HG03196 (cell line): ENCODE measurements around the gene TPSB2.

Source experiments
- ATAC-seq: cut with Tn5 transposase; IDR thresholded peaks from one replicate; pipeline ENCODE4 v1.9.1; 2021; ENCODE audit not compliant: unreplicated experiment

The TPSB2 gene

DNA sequence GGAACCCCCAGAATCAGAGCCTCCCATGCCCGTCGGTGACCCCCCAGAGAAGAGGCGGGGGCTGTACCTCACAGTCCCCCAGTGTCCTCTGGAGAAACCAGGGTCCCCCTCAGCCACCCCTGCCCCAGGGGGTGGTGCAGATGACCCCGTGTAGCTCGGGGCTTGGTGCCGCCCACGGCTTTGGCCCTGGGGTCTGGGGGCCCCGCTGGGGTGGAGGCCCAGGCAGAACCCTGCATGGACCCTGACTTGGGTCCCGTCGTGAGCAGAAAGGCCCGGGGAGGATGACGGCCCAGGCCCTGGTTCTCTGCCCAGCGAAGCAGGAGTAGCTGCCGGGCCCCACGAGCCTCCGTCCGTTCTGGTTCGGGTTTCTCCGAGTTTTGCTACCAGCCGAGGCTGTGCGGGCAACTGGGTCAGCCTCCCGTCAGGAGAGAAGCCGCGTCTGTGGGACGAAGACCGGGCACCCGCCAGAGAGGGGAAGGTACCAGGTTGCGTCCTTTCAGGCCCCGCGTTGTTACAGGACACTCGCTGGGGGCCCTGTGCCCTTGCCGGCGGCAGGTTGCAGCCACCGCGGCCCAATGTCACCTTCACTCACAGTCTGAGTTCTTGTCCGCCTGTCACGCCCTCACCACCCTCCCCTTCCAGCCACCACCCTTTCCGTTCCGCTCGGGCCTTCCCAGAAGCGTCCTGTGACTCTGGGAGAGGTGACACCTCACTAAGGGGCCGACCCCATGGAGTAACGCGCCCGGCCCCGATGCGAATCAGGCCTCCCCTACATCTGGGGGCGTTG is 8.9 kb downstream of the TPSB2 start:
- no peak for ATAC-seq

- ATAC-seq = no peak
Measured at GRCh38 chr16:1220098-1220728, 9.8 kb downstream of the TPSB2 start.

- no peak for ATAC-seq
Measured at GRCh38 chr16:1218930-1219611, 10.9 kb downstream of the TPSB2 start.

GRCh38 chr16:1218061-1218929 is 11.7 kb downstream of the TPSB2 start:
- ATAC-seq = no peak

DNA sequence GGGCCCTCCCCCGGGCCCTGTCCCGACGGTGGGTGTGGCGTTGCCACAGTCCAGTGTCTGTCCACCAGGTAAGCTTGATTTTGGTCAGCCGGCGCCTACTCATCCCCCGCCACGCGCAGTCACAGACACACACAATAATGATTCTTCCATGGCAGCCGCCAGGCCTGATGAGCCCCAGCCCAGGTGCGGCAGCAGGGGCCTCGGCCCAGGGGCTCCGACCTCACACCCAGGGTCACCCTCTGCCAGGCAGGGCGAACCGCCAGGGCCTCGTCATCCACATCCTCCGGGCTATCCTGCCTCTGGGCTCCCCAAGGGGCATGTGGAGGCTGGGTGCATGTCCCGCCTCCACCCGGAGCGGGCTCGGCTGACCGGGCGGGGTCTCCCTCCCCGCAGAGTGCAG is 12.5 kb downstream of the TPSB2 start:
- no peak for ATAC-seq

- ATAC-seq = no peak
Measured at GRCh38 chr16:1216681-1217400, 13.1 kb downstream of the TPSB2 start.

DNA sequence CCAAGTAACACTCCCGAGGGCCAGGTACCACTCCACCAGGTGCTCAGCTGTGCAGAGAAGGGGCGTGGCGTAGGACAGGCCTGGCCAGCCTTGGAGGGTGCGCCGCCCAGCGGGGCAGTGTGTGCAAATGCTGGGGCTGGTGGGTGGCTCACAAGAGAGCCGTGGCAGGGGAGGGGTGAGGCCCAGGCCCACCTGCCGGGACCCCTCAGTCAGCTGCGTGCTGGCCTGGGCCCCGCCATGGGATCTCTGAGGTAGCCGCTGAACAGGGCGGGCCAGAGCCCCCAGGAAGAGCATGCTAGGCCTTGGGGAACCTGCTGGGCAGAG is 13.7 kb downstream of the TPSB2 start:
- ATAC-seq = no peak

DNA sequence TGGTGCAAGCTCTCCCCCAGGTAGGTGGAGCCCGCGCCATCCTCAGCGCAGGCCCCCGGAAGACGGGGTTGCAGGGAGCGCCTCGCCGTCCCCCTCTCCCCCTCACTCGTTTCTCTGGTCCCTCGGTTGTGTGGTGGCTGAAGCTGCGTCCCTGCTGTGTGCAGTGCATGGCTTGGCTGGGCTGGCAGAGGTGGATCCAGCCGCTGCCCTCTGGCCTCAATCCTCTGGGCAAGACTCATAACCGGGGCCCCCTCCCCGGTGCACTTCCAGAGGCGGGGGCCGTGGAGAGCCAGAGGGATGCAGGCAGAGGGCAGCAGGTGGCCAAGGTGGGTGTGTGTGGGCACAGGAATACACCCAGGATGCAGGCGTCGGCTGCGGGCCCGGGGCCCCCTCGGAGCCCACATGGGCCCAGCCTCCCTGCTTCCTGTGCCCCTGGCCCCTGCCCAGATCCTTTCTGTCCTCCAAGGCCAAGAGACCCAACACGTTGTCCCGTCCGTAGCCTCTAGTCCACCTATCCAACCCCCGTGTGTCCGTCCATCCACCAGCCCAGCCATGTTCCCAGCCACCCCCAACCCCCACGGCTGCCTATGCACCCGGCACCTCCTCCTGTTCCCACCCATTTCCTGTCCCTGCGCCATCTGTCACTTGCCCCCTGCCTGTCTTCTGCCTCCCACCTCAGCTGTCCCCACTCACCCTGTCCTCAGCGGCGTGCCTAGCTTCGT is 14.2 kb downstream of the TPSB2 start:
- ATAC-seq = no peak

DNA sequence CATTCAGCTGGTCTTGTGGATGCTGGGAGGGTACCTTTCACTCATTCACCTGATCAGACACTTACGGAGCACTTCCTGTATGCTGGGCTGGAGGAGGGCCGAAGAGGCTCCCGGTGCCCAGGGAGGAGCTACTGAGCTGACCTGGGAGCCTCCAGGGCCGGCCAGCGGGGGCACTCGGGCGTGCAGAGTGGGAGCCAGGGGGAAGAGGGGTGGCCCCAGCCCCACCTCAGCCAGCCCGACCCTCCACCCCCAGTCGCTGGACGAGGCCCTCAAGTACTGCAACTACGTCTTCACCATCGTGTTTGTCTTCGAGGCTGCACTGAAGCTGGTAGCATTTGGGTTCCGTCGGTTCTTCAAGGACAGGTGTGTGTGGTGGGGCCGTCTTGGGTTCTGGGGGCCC is 15.3 kb downstream of the TPSB2 start:
- no peak for ATAC-seq

GRCh38 chr16:1213796-1214372 is 16.1 kb downstream of the TPSB2 start:
- no peak for ATAC-seq

GRCh38 chr16:1213231-1213630 is 16.8 kb downstream of the TPSB2 start:
- ATAC-seq = no peak

DNA sequence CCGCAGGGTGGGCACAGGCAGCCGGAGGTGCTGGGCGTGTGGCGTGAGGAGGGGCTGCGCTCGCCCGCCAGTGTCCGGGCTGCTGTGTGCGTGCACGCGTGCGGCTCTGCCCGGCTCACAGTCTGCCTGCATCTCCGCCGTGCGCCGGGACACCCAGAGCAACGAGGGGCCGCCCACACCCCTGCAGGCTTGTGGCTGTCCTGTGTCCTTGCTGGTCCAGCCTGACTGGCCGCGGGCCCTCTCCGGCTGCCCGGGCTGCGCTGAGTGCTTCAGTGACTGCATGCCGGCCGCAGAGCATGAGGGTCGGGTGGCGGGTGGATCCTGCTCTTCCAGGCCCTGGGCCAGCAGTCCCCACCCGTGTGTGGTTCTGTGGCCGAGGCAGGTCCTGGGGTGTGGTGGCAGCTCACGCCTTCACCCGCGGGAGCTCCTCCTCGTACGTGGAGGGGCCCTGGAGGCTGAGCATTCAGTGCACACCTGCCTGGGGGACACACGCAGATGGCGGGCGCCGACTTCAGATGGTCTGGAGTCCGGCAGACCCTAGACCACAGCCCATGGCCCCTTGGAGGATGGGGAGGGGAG is 17.3 kb downstream of the TPSB2 start:
- no peak for ATAC-seq

DNA sequence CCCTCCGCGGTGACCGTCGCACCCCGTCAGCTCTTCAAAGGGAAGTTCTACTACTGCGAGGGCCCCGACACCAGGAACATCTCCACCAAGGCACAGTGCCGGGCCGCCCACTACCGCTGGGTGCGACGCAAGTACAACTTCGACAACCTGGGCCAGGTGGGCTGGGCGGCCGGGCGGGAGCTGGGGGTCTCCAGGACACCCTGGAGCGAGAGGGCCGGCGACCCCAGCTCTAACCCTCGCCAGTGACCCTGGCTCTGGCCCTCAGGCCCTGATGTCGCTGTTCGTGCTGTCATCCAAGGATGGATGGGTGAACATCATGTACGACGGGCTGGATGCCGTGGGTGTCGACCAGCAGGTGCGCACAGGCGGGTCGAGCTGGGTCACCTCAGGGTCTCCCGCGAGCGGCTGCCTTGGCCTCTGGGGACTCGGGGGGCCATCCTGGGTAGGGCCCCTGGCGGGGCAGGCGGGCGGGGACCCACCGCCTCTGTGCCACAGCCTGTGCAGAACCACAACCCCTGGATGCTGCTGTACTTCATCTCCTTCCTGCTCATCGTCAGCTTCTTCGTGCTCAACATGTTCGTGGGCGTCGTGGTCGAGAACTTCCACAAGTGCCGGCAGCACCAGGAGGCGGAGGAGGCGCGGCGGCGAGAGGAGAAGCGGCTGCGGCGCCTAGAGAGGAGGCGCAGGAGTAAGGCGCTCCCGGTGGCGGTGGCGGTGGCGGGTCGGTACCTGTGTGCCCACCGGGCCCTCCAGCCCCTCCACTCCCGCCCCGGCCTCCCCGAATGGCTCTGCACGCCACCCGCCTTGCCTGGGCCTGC is 18.3 kb downstream of the TPSB2 start:
- ATAC-seq = no peak

DNA sequence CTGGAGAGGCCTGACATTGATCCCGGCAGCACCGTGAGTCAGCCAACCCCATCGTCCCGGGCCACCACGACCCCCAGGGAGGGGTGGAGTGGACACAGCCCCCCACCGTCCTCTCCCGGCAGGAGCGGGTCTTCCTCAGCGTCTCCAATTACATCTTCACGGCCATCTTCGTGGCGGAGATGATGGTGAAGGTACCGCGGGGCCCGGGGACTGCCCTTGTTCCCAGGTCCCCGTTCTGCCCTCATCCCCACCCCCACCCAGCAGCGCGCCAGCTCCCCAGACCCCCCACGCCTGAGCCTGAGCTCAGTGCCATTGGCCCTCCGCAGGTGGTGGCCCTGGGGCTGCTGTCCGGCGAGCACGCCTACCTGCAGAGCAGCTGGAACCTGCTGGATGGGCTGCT is 19.5 kb downstream of the TPSB2 start:
- ATAC-seq = no peak

GRCh38 chr16:1209081-1209480 is 20.9 kb downstream of the TPSB2 start:
- ATAC-seq = no peak

- ATAC-seq = no peak
Measured at GRCh38 chr16:1208239-1208830, 21.6 kb downstream of the TPSB2 start.

GRCh38 chr16:1206786-1207185 is 23.2 kb downstream of the TPSB2 start:
- no peak for ATAC-seq

GRCh38 chr16:1206326-1206725 is 23.7 kb downstream of the TPSB2 start:
- ATAC-seq = no peak
